HepG2 (cell line): Measurements from ENCODE around the gene PIP5K1C. TPM values are rescaled to one million over a fixed set of nuclear protein-coding genes. Genes with fewer than 3 reads are reported as not detected.
A peak's percentile ranks its signal among the peaks of the same experiment; 100 is the strongest.

Experiments
- ATAC-seq: fragments of 200-7000 bp; cut with Tn5 transposase; 3 replicates; pipeline ENCODE4 v1.9.1; 2020; ENCODE audit warnings: mild to moderate bottlenecking, moderate library complexity
- BruUV-seq: library from RNA; stranded (reverse); fragments of 400-500 nt; replicated peaks from 2 replicates; lab custom pipeline; 2021; lab: Mats Ljungman, UMichigan
- CTCF ChIA-PET: fragments of 300-600 bp; formaldehyde crosslinking; extraction: SDS; loops from one replicate; lab custom pipeline; 2021; ENCODE audit warnings: low total read pairs, inconsistent platforms, low intra/inter-chr PET ratio; lab: Yijun Ruan, JAX
- POLR2A ChIA-PET: fragments of 350-600 bp; sonication (Branson Sonifier 250); formaldehyde crosslinking; loops from one replicate; lab custom pipeline; 2020; ENCODE audit warnings: antibody characterized with exemption, inconsistent platforms; lab: Yijun Ruan, JAX
- DNase-seq: peaks from one replicate; pipeline ENCODE4 v3.0.0-alpha.2; 2015; ENCODE audit warnings: low spot score
- FAIRE-seq: peaks from 3 replicates; lab custom pipeline; 2011; peaks lifted over from hg19 to GRCh38; lab: Jason Lieb, UNC
- H2AFZ ChIP-seq: one replicate; pipeline ENCODE4 v1.6.1; 2011; ENCODE audit warnings: low read length, inconsistent platforms
- H3K27ac ChIP-seq: fragments of 300-600 bp; 3 replicates; pipeline ENCODE4 v1.8.0; 2011; ENCODE audit warnings: mixed run types, mild to moderate bottlenecking, mixed read lengths, low read length, inconsistent platforms; ENCODE audit not compliant: insufficient read depth; ENCODE audit errors: extremely low read length
- H3K27me3 ChIP-seq, 2 experiments: fragments of 200-600 bp in 1 of 2; 2 replicates in 1 of 2; 3 replicates in 1 of 2; pipeline versions ENCODE4 v1.6.0 to v1.8.0; 2011; ENCODE audit warnings: low read length in 2 of 2, mild to moderate bottlenecking in 2 of 2, moderate library complexity in 2 of 2, inconsistent platforms in 1 of 2; ENCODE audit not compliant: insufficient read depth in 2 of 2, control insufficient read depth in 1 of 2
- H3K36me3 ChIP-seq, 2 experiments: fragments of 200-600 bp in 1 of 2; replicated peaks in 1 of 2; 2 replicates in 1 of 2; 3 replicates in 1 of 2; pipeline versions ENCODE4 v1.5.1 to v1.8.0; 2011; ENCODE audit warnings: low read length in 2 of 2, inconsistent platforms in 1 of 2; ENCODE audit not compliant: insufficient read depth in 2 of 2, control insufficient read depth in 1 of 2
- H3K4me1 ChIP-seq: 2 replicates; pipeline ENCODE4 v1.5.1; 2012; ENCODE audit warnings: low read length, inconsistent platforms; ENCODE audit not compliant: insufficient read depth
- H3K4me2 ChIP-seq: 2 replicates; pipeline ENCODE4 v1.6.0; 2011; ENCODE audit warnings: low read depth, low read length, inconsistent platforms
- H3K4me3 ChIP-seq, 3 experiments: fragments of 200-600 bp in 1 of 3; sonication (generic), shearing (Covaris generic) in 1 of 3; replicated peaks in 1 of 3; 2 replicates each; pipeline ENCODE4 v1.5.1; 2011 to 2016; ENCODE audit warnings: low read length in 3 of 3, inconsistent platforms in 2 of 3, low read depth in 2 of 3, mild to moderate bottlenecking in 2 of 3, control low read depth in 1 of 3, mixed read lengths in 1 of 3; ENCODE audit not compliant: insufficient read depth in 1 of 3
- H3K79me2 ChIP-seq: one replicate; pipeline ENCODE4 v1.6.1; 2011; ENCODE audit warnings: low read length, inconsistent platforms; ENCODE audit not compliant: insufficient read depth
- H3K9ac ChIP-seq: 2 replicates; pipeline ENCODE4 v1.6.0; 2011; ENCODE audit warnings: mild to moderate bottlenecking, low read depth, low read length, inconsistent platforms; ENCODE audit not compliant: insufficient read depth
- H3K9me3 ChIP-seq: 2 replicates; pipeline ENCODE4 v1.5.1; 2012; ENCODE audit warnings: mild to moderate bottlenecking, low read length
- H4K20me1 ChIP-seq: 2 replicates; pipeline ENCODE4 v1.6.0; 2011; ENCODE audit warnings: inconsistent platforms, mild to moderate bottlenecking, low read length, moderate library complexity; ENCODE audit not compliant: insufficient read depth
- CAMTA2 ChIP-seq: sonication (generic); formaldehyde crosslinking; IDR thresholded peaks from 2 replicates; pipeline ENCODE4 v1.4.0; 2020; ENCODE audit warnings: mild to moderate bottlenecking, missing genetic modification reagents, borderline replicate concordance
- FOXA1 ChIP-seq, 2 experiments: fragments of 450-650 bp in 1 of 2; sonication (generic) in 1 of 2; formaldehyde crosslinking in 1 of 2; IDR thresholded peaks; 2 replicates each; pipeline versions ENCODE4 v1.4.0 to v1.6.1; 2016 to 2020; ENCODE audit warnings: missing genetic modification reagents in 1 of 2
- SNAPC2 ChIP-seq: sonication (generic); formaldehyde crosslinking; IDR thresholded peaks from 2 replicates; pipeline ENCODE4 v1.8.1; 2022; ENCODE audit warnings: mild to moderate bottlenecking, missing genetic modification reagents
- ZNF335 ChIP-seq: sonication (generic); formaldehyde crosslinking; IDR thresholded peaks from 2 replicates; pipeline ENCODE4 v1.4.0; 2020; ENCODE audit warnings: missing genetic modification reagents
- ZNF530 ChIP-seq: sonication (generic); formaldehyde crosslinking; IDR thresholded peaks from 2 replicates; pipeline ENCODE4 v1.5.0; 2020; ENCODE audit warnings: low read depth, mild to moderate bottlenecking, missing genetic modification reagents
- ZNF7 ChIP-seq: IDR thresholded peaks from 2 replicates; pipeline ENCODE4 v1.6.1; 2016; ENCODE audit warnings: missing biosample characterization, missing genetic modification reagents
- ZSCAN25 ChIP-seq: sonication (generic); formaldehyde crosslinking; IDR thresholded peaks from 2 replicates; pipeline ENCODE4 v1.8.0; 2022; ENCODE audit warnings: mild to moderate bottlenecking, missing genetic modification reagents
- WGBS: methylation state at CpG from one replicate; pipeline ENCODE4 v1.1.6; 2017; ENCODE audit warnings: low lambda C conversion rate; 5-methylcytosine and 5-hydroxymethylcytosine counted together
- in situ Hi-C: cut with HindIII; loops from 2 replicates; pipeline ENCODE4 v1.10.0; 2017; ENCODE audit warnings: low pct_unique_long_range_greater_than_20kb; ENCODE audit not compliant: extremely low pct_ligation_motif_present
- intact Hi-C: fragments of 100-400 bp; cut with micrococcal nuclease; formaldehyde crosslinking; loops from one replicate; pipeline ENCODE4 v1.10.0; 2022; ENCODE audit not compliant: unreplicated experiment
- polyA plus RNA-seq, 8 experiments: library from polyadenylated mRNA; depleted of rRNA in 3 of 8; stranded (reverse) in 7 of 8; unstranded in 1 of 8; fragments of >200 nt; fragmentation: Illumina TruSeq in 4 of 8; extraction: Trizol in 4 of 8; gene quantifications; 2 replicates each; pipeline versions ENCODE4 v1.2.1 to v1.2.3, GENCODE V29; 2011 to 2016; ENCODE audit warnings: low read depth in 4 of 8, missing spikeins in 1 of 8, mixed read lengths in 1 of 8; ENCODE audit not compliant: insufficient read depth in 1 of 8
- total RNA-seq, 5 experiments: library from RNA; depleted of rRNA; stranded (reverse); fragments of >200 nt; fragmentation: Illumina TruSeq; extraction: Trizol; gene quantifications; 2 replicates each; pipeline ENCODE4 v1.2.3, GENCODE V29; 2016; ENCODE audit warnings: low read depth in 1 of 5
- TF ChIP-seq, protein P1 (sequence below): sonication (generic); formaldehyde crosslinking; IDR thresholded peaks from 2 replicates; pipeline ENCODE4 v1.4.0; 2020; ENCODE audit warnings: missing genetic modification reagents

PIP5K1C gene
- total and polyA plus RNA-seq, 2 of the 13 experiments (the other 11 are each of a cell fraction or from before 2014, with no cell fraction given): 3.6 to 4.3 TPM

DNA sequence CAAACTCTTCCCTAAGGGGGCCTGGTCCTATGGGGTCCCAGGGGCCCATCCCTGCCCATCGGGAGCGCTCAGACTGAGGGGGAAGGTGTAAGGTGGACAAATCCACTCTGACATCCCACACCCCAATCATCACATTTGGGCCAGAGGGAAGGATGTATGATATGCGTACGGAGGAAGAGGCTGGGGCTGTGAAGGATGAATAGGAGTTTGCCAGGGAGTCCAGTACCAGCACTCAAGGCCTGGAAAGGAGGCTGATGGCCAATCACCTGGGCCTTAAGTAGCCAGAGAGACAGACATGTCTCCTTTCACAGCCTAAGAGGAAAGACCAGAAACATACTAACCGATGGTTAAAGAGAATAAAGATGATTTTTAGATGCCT lies 22.8 kb upstream of the PIP5K1C start:
- in situ Hi-C loops (no loop called here), intact Hi-C loops (no loop called here)
- Histone ChIP-seq H3K4me3 (no peak overlapping the region), H3K36me3 (no peaks in the 10 kb centered on the region), H3K9ac (no peak overlapping the region), H3K79me2 (no peaks in the 10 kb centered on the region), H3K27ac (no peak overlapping the region), H2AFZ (no peak overlapping the region), H3K9me3 (no peaks in the 10 kb centered on the region), H3K27me3 (no peaks in the 10 kb centered on the region; a peak in 1 of 5 replicates), H3K4me2 (no peak overlapping the region), H3K4me1 (peaks cover 28% of the 10 kb centered on the region), H4K20me1 (no peaks in the 10 kb centered on the region)
- ChIA-PET POLR2A (no interaction called here), CTCF (no interaction called here)
- TF ChIP-seq SNAPC2 (CRISPR knock-in tag) (no peak), ZNF7 (CRISPR knock-in tag) (no peak), ZNF335 (CRISPR knock-in tag) (no peak), ZNF530 (CRISPR knock-in tag) (no peak), FOXA1 (IDR thresholded peaks at IDR 0.05) (no peak), FOXA1 (CRISPR knock-in tag; IDR thresholded peaks at IDR 0.05) (no peak), ZSCAN25 (CRISPR knock-in tag) (no peak), CAMTA2 (CRISPR knock-in tag) (no peak)
- TF ChIP-seq, protein P1, sequence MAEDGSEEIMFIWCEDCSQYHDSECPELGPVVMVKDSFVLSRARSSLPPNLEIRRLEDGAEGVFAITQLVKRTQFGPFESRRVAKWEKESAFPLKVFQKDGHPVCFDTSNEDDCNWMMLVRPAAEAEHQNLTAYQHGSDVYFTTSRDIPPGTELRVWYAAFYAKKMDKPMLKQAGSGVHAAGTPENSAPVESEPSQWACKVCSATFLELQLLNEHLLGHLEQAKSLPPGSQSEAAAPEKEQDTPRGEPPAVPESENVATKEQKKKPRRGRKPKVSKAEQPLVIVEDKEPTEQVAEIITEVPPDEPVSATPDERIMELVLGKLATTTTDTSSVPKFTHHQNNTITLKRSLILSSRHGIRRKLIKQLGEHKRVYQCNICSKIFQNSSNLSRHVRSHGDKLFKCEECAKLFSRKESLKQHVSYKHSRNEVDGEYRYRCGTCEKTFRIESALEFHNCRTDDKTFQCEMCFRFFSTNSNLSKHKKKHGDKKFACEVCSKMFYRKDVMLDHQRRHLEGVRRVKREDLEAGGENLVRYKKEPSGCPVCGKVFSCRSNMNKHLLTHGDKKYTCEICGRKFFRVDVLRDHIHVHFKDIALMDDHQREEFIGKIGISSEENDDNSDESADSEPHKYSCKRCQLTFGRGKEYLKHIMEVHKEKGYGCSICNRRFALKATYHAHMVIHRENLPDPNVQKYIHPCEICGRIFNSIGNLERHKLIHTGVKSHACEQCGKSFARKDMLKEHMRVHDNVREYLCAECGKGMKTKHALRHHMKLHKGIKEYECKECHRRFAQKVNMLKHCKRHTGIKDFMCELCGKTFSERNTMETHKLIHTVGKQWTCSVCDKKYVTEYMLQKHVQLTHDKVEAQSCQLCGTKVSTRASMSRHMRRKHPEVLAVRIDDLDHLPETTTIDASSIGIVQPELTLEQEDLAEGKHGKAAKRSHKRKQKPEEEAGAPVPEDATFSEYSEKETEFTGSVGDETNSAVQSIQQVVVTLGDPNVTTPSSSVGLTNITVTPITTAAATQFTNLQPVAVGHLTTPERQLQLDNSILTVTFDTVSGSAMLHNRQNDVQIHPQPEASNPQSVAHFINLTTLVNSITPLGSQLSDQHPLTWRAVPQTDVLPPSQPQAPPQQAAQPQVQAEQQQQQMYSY: 0 out of 2 replicates have a peak, but pooled peaks have one; percentile 30
- no TSS peak for BruUV-seq
- DNase-seq (no peak), FAIRE-seq (no peak), ATAC-seq (no peak)
- 89% methylated on average over 5 of the region's 5 CpGs for WGBS
